Measurements from ENCODE around the gene GJA4.

- TF ChIP-seq CTCF (CRISPR knock-in tag; IDR thresholded peaks at IDR 0.05) = no peak
- no peak for TF ChIP-seq ETV6 (CRISPR knock-in tag; conservative IDR thresholded peaks at IDR 0.05)
- no peak for TF ChIP-seq SMARCE1 (IDR thresholded peaks at IDR 0.05; ENCODE audit: borderline replicate concordance)
- no peak for TF ChIP-seq POLR2AphosphoS5 (IDR thresholded peaks at IDR 0.05; ENCODE audit: low read depth, low read length)
- TF ChIP-seq IKZF5 (CRISPR knock-in tag; IDR thresholded peaks at IDR 0.05) = no peak
These were observed 8.0 kb upstream of the GJA4 start for GRCh38 chr1:34784751-34785221.

All from HepG2 (cell line).